ENCODE measurements around the gene CTBP1.

CTBP1 gene

DNA sequence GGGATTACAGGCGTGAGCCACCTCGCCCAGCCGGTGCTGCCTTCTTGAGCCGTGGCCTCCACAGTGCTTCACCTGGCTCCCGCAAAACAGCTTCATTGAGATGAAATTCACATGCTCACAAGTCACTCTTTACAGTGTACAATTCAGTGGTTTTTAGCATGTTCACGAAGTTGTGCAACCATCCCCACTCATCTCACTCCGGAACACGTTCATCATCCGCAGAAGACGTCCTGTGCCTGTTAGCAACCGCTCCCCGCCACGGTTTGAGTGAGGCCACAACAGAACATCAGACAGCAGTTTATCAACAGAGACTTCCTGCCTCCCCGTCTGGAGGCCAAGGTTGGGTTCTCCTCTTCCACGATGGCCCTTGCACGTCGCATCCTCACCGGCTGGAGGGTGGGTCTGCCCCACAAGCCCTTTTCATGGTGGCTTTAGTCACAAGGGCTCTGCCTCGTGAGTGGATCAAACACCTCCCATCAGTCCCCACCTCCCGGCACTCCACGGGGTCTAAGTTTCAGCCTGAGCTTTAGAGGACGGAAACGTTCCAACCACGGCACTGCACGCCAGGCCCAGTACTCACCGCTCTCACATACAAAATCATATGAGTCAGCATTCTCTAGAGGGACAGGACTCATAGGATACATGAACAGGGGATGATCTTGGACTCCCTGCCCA, 46.9 kb downstream of the CTBP1 start:
- no peak overlapping the region for H3K4me3 ChIP-seq (ENCODE audit: low read length)
- H3K9me3 ChIP-seq (ENCODE audit: control insufficient read depth, insufficient read depth, low read length) = no peaks in the 10 kb centered on the region
- WGBS (ENCODE audit: insufficient coverage, insufficient read length) = no CpG with 5 or more reads among the region's 26 CpGs
- no peak overlapping the region for H3K27ac ChIP-seq (ENCODE audit: low read length)
- DNase-seq (ENCODE audit: low read depth, low spot score) = no peak
- no peaks in the 10 kb centered on the region for H3K27me3 ChIP-seq (ENCODE audit: control insufficient read depth, insufficient read depth, low read length)
- no peaks in the 10 kb centered on the region; the same call in 1 of the 2 replicates for H3K4me1 ChIP-seq (ENCODE audit: control insufficient read depth, insufficient read depth, low read length)
- H3K36me3 ChIP-seq (ENCODE audit: control insufficient read depth, insufficient read depth, low read length) = no peaks in the 10 kb centered on the region; the same call in 1 of the 2 replicates

DNA sequence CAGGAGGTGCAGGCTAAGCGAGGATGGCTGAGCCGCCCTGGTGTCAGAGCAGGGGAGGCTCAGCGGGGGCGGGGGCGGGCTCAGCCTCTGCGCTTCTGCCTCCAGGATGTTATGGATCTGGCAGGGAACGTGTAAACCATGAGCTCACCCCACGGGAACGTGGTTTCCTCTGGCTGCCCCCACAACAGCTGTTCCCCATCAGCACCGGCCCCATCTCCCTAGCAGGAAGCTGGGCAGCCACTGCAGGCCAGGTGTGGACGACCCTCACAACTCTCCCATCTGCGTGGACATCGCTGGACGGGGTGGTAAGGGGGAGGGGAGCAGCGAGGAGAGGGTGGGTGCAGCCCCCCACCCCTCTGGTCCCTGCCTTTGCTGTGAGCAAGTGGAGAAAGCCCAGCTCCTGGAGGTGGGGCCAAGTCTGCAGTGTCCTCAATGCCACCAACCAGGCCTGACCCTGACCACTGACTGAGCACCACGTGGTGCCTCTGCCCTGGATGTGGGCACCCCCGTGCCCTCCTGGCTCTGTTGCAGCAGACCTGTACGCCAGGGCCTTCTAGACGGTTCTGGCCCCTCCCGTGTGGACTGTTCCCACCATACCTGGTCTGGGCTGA, 48.4 kb downstream of the CTBP1 start:
- H3K27me3 ChIP-seq (ENCODE audit: control insufficient read depth, insufficient read depth, low read length) = no peaks in the 10 kb centered on the region
- WGBS (ENCODE audit: insufficient coverage, insufficient read length) = no CpG with 5 or more reads among the region's 20 CpGs
- no peaks in the 10 kb centered on the region; the same call in 1 of the 2 replicates for H3K4me1 ChIP-seq (ENCODE audit: control insufficient read depth, insufficient read depth, low read length)
- no peaks in the 10 kb centered on the region for H3K36me3 ChIP-seq (ENCODE audit: control insufficient read depth, insufficient read depth, low read length)
- no peak overlapping the region for H3K4me3 ChIP-seq (ENCODE audit: low read length)
- H3K9me3 ChIP-seq (ENCODE audit: control insufficient read depth, insufficient read depth, low read length) = no peaks in the 10 kb centered on the region
- H3K27ac ChIP-seq (ENCODE audit: low read length) = no peak overlapping the region
- no peak for DNase-seq (ENCODE audit: low read depth, low spot score)

GRCh38 chr4:1199556-1200331, 49.2 kb downstream of the CTBP1 start:
- H3K4me1 ChIP-seq (ENCODE audit: control insufficient read depth, insufficient read depth, low read length) = no peaks in the 10 kb centered on the region; the same call in 1 of the 2 replicates
- H3K9me3 ChIP-seq (ENCODE audit: control insufficient read depth, insufficient read depth, low read length) = no peaks in the 10 kb centered on the region
- H3K27ac ChIP-seq (ENCODE audit: low read length) = no peak overlapping the region
- H3K36me3 ChIP-seq (ENCODE audit: control insufficient read depth, insufficient read depth, low read length) = no peaks in the 10 kb centered on the region
- no peak for DNase-seq (ENCODE audit: low read depth, low spot score)
- WGBS (ENCODE audit: insufficient coverage, insufficient read length) = no CpG with 5 or more reads among the region's 27 CpGs
- no peaks in the 10 kb centered on the region for H3K27me3 ChIP-seq (ENCODE audit: control insufficient read depth, insufficient read depth, low read length)
- H3K4me3 ChIP-seq (ENCODE audit: low read length) = no peak overlapping the region

DNA sequence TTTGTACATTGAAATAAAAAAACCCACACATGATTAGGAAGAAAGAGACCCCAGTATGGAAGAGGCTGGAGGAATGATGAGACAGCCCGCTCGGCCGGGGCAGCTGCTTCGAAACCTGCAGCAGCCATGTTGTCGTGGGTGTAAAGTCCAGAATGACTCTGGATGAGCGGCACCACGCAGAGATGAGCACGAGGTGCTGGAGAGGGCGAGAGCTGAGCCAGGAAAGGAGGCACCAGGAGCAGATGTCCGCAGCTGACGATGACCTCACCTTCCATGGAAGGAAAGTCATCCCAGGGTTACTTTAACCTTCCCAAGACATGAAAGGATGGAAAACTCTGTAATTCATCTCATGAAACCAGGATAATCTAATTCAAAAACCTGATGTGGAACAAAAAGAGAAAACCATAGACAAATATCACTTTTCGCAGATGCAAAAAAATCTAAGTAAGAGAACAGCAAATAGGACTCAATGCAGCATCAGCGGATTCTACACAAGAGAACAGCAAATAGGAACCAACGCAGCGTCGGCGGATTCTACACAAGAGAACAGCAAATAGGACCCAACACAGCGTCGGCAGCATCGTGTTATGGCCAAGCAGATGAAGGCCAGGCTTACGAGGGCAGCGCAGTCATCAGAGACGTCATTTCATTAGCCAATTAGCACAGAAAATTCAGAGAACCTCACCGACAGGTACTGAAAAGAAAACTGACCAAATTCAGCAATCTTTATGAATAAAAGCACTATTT, 50.7 kb downstream of the CTBP1 start:
- no peak overlapping the region for H3K4me3 ChIP-seq (ENCODE audit: low read length)
- no peaks in the 10 kb centered on the region; the same call in 1 of the 2 replicates for H3K4me1 ChIP-seq (ENCODE audit: control insufficient read depth, insufficient read depth, low read length)
- no peaks in the 10 kb centered on the region for H3K27me3 ChIP-seq (ENCODE audit: control insufficient read depth, insufficient read depth, low read length)
- no CpG with 5 or more reads among the region's 24 CpGs for WGBS (ENCODE audit: insufficient coverage, insufficient read length)
- H3K9me3 ChIP-seq (ENCODE audit: control insufficient read depth, insufficient read depth, low read length) = no peaks in the 10 kb centered on the region
- DNase-seq (ENCODE audit: low read depth, low spot score) = no peak
- no peaks in the 10 kb centered on the region for H3K36me3 ChIP-seq (ENCODE audit: control insufficient read depth, insufficient read depth, low read length)
- H3K27ac ChIP-seq (ENCODE audit: low read length) = no peak overlapping the region

DNA sequence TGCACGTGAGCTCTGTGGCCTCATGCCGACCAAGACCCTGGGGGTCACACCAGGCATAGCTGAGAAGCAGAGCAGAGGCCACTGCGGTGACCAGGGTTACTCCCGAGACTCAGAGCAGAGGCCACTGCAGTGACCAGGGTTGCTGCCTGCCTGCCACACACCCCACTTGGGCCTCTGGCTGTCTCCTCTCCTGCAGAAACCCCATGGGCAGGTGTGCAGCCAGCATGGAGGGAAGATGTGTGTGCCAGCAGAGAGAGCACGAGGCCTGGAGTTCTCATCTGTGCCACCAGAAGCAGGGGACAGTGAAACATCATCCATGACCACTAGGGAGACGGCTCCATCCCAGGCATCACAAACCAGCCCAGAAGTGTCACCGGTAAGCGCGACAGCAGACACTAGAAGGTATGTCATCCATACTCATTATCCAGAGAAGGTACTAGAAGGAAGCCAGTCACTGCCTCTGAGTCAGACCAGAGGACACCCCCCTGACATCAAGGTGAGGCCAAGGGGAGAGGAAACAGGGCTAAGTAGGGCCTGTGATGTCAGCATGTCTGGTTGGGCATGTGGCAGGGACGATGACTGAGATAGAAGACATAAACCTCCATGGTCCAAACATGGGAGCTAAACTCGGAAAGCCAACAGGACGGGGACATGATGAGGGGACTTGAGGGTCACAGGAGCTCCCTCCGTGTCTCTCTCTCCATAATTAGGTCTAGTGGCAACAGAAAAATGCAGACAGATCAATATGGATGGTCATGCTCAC, 52.3 kb downstream of the CTBP1 start:
- no CpG with 5 or more reads among the region's 13 CpGs for WGBS (ENCODE audit: insufficient coverage, insufficient read length)

DNA sequence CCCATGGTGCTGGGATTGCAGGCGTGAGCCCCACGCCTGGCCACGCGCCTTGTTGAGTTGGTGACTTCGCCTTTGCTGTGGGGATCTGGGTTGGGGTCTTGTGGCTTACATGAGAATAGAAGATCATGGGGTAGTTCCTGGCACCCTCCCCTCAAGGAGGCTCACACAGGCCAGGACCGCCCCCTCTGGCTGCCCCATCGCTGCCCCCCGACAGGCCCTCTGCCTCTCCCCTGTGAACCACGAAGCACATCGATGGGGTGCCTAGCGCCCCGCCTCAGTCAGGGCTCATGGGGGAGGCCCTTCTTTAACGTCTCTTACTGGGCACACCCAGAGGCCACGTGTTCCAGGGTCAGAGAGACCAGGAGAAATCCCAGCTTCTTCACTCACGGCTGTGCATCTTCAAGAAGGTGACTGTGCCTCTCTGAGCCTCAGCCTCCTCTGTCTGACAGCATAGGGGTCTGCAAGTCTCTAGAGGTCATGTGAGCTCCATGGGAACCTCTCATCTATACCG, 53.0 kb downstream of the CTBP1 start:
- Histone ChIP-seq H3K9me3 (ENCODE audit: control insufficient read depth, insufficient read depth, low read length) (no peaks in the 10 kb centered on the region), H3K4me3 (ENCODE audit: low read length) (no peak overlapping the region), H3K36me3 (ENCODE audit: control insufficient read depth, insufficient read depth, low read length) (no peaks in the 10 kb centered on the region), H3K4me1 (ENCODE audit: control insufficient read depth, insufficient read depth, low read length) (no peaks in the 10 kb centered on the region), H3K27me3 (ENCODE audit: control insufficient read depth, insufficient read depth, low read length) (no peaks in the 10 kb centered on the region), H3K27ac (ENCODE audit: low read length) (no peak overlapping the region)
- DNase-seq (ENCODE audit: low read depth, low spot score) = no peak
- no CpG with 5 or more reads among the region's 16 CpGs for WGBS (ENCODE audit: insufficient coverage, insufficient read length)

More for the DNA sequence above, 52.3 kb downstream of the CTBP1 start:
- no peak overlapping the region for H3K4me3 ChIP-seq (ENCODE audit: low read length)
- H3K36me3 ChIP-seq (ENCODE audit: control insufficient read depth, insufficient read depth, low read length) = no peaks in the 10 kb centered on the region
- no peaks in the 10 kb centered on the region for H3K9me3 ChIP-seq (ENCODE audit: control insufficient read depth, insufficient read depth, low read length)
- H3K27ac ChIP-seq (ENCODE audit: low read length) = no peak overlapping the region
- DNase-seq (ENCODE audit: low read depth, low spot score) = no peak
- no peaks in the 10 kb centered on the region for H3K27me3 ChIP-seq (ENCODE audit: control insufficient read depth, insufficient read depth, low read length)
- no peaks in the 10 kb centered on the region for H3K4me1 ChIP-seq (ENCODE audit: control insufficient read depth, insufficient read depth, low read length)

DNA sequence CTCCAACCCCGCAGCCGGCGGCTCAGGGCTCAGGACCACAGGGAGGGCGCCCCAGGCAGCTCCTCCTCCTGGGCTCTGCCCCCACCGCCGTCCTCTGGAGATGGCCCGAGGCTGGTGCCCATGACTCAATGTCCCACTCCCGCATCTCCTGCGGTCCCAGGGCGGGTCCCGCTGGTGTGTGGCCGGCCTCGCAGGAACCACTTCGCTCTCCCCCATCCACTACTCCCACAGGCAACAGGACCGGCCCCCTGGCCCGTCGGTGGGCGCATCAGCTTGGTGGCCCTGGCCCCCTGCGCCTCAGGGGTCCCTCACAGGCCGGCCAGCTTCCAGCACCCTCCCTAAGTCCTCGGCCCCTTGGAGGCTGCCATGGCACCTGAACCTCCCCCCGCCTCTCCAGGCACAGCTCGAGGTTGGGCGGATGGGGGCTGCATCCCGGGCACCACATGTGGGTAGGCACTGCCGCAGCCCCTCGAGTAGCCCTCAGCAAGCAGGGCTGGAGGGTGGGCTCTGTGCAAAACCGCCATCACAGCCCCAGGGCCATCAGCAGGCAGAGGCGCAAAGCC, 53.7 kb downstream of the CTBP1 start:
- WGBS (ENCODE audit: insufficient coverage, insufficient read length) = no CpG with 5 or more reads among the region's 29 CpGs
- Histone ChIP-seq H3K4me3 (ENCODE audit: low read length) (no peak overlapping the region), H3K27me3 (ENCODE audit: control insufficient read depth, insufficient read depth, low read length) (no peaks in the 10 kb centered on the region), H3K36me3 (ENCODE audit: control insufficient read depth, insufficient read depth, low read length) (no peaks in the 10 kb centered on the region), H3K27ac (ENCODE audit: low read length) (no peak overlapping the region), H3K4me1 (ENCODE audit: control insufficient read depth, insufficient read depth, low read length) (no peaks in the 10 kb centered on the region), H3K9me3 (ENCODE audit: control insufficient read depth, insufficient read depth, low read length) (no peaks in the 10 kb centered on the region)
- DNase-seq (ENCODE audit: low read depth, low spot score) = no peak

DNA sequence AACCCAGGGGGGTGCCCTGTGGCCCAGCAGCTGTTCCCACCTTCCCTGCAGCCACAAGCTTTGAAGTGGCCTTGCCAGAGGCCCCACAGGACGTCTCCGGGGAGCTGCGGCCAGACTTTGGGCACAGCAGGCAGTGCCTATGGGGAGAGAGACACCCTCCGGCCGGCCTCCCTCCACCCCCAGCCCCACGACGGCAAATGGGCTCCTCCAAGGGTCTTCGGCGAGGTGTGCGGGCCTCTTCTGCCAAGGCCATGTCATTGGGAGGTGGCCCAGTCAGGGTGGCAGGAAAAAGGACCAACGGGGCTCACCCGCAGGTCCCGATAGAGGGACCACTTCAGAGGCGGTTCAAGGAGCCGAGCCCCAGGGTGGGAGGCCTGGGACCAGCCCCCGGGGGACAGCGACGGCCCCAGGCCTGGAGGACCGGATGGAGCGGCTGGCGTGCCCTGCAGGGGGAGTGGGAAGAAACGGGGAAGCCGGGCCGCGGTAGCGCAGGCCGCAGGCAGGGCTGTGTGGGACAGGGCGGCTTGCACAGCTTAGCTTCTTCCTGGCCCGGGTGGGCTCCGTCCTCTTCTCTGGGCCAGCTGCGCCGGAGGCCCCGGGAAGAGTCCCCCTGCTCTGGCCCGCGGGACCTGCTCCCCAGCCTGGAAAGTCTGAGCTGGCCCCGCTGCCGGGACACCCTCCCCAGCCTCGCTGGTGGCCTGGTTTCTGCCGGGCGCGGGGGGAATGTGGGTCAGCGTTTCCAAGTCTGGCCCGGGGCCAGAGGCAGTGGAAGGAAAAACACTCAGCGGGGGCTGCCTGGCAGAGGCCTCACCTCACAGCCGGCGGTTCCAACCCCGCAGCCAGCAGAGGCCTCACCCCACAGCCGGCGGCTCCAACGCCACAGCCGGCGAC, 54.7 kb downstream of the CTBP1 start:
- Histone ChIP-seq H3K4me3 (ENCODE audit: low read length) (no peak overlapping the region), H3K27ac (ENCODE audit: low read length) (no peak overlapping the region), H3K9me3 (ENCODE audit: control insufficient read depth, insufficient read depth, low read length) (no peaks in the 10 kb centered on the region), H3K4me1 (ENCODE audit: control insufficient read depth, insufficient read depth, low read length) (no peaks in the 10 kb centered on the region), H3K36me3 (ENCODE audit: control insufficient read depth, insufficient read depth, low read length) (no peaks in the 10 kb centered on the region), H3K27me3 (ENCODE audit: control insufficient read depth, insufficient read depth, low read length) (no peaks in the 10 kb centered on the region)
- DNase-seq (ENCODE audit: low read depth, low spot score) = no peak
- no CpG with 5 or more reads among the region's 52 CpGs for WGBS (ENCODE audit: insufficient coverage, insufficient read length)
